ENCODE data around the gene THAP11. TPM values are rescaled to one million over a fixed set of nuclear protein-coding genes. Genes with fewer than 3 reads are reported as not detected.

The THAP11 gene
- total RNA-seq, 4 donors from 2014 or later: 60.2 to 101 (median 78.3) TPM

- TF ChIP-seq EP300 (IDR thresholded peaks at IDR 0.05): no peak
- H3K4me1 ChIP-seq: peaks cover 29 to 45% (median 36%) of the 10 kb centered on the region in 4 donors
- H3K9me3 ChIP-seq: no peaks in the 10 kb centered on the region
- DNase-seq (ENCODE audit: extremely low spot score): no peak
- intact Hi-C loops (cut with DNase I): no loop called here
- no peaks in the 10 kb centered on the region for H3K27me3 ChIP-seq
- WGBS: 96% methylated on average over 8 of the region's 9 CpGs
- peaks cover 74 to 84% (median 83%) of the 10 kb centered on the region in 4 donors for H3K36me3 ChIP-seq
- H3K4me3 ChIP-seq: no peak overlapping the region
- no peak overlapping the region for H3K27ac ChIP-seq (replicated peaks in 1 of 4)
Measured at GRCh38 chr16:67878846-67879245, 36.7 kb downstream of the THAP11 start.

GRCh38 chr16:67879462-67879861 lies 37.3 kb downstream of the THAP11 start:
- no peak overlapping the region for H3K27ac ChIP-seq (replicated peaks in 1 of 4)
- H3K9me3 ChIP-seq: no peaks in the 10 kb centered on the region
- TF ChIP-seq POLR2AphosphoS5 (IDR thresholded peaks at IDR 0.05) (no peak), CTCF (IDR thresholded peaks at IDR 0.05) (no peak), EP300 (IDR thresholded peaks at IDR 0.05) (no peak), POLR2A (IDR thresholded peaks at IDR 0.05; ENCODE audit: low read depth) (no peak)
- no peak overlapping the region for H3K4me3 ChIP-seq
- no peak for DNase-seq (ENCODE audit: extremely low spot score)
- H3K36me3 ChIP-seq: peaks cover 74 to 90% (median 88%) of the 10 kb centered on the region in 4 donors
- WGBS: 89% methylated on average over 12 of the region's 12 CpGs
- intact Hi-C loops (cut with DNase I): no loop called here
- H3K4me1 ChIP-seq: peaks cover 29 to 45% (median 36%) of the 10 kb centered on the region in 4 donors
- no peaks in the 10 kb centered on the region for H3K27me3 ChIP-seq

- Histone ChIP-seq H3K4me3 (no peak overlapping the region), H3K4me1 (peaks cover 29 to 45% (median 36%) of the 10 kb centered on the region in 4 donors), H3K27ac (replicated peaks in 1 of 4) (no peak overlapping the region), H3K36me3 (peaks cover 74 to 95% (median 89%) of the 10 kb centered on the region in 4 donors), H3K9me3 (no peaks in the 10 kb centered on the region), H3K27me3 (no peaks in the 10 kb centered on the region)
- WGBS: 82% methylated on average over 2 of the region's 5 CpGs
- no peak for TF ChIP-seq POLR2AphosphoS5 (IDR thresholded peaks at IDR 0.05)
- TF ChIP-seq EP300 (IDR thresholded peaks at IDR 0.05): no peak
- no peak for DNase-seq (ENCODE audit: extremely low spot score)
- intact Hi-C loops (cut with DNase I): loop anchor here (5.0 kb wide), 1 partner anchor 162 kb away; no protein-coding TSS in a partner anchor
Measured at GRCh38 chr16:67879936-67880335, 37.8 kb downstream of the THAP11 start.

GRCh38 chr16:67880584-67880983 lies 38.5 kb downstream of the THAP11 start:
- 85% methylated on average over 5 of the region's 13 CpGs for WGBS
- peaks cover 74 to 94% (median 90%) of the 10 kb centered on the region in 4 donors for H3K36me3 ChIP-seq

GRCh38 chr16:67881621-67882161 lies 39.6 kb downstream of the THAP11 start:
- no peak overlapping the region for H3K4me3 ChIP-seq
- no peak for DNase-seq (ENCODE audit: extremely low spot score)
- H3K9me3 ChIP-seq: no peaks in the 10 kb centered on the region
- no peaks in the 10 kb centered on the region for H3K27me3 ChIP-seq
- intact Hi-C loops (cut with DNase I): loop anchor here (2.0 to 5.0 kb wide), 2 partner anchors 47 to 161 kb away; no protein-coding TSS in a partner anchor
- H3K27ac ChIP-seq (replicated peaks in 1 of 4): no peak overlapping the region
- H3K36me3 ChIP-seq: peaks cover 68 to 94% (median 85%) of the 10 kb centered on the region in 4 donors
- H3K4me1 ChIP-seq: peaks cover 19 to 42% (median 25%) of the 10 kb centered on the region in 4 donors
- TF ChIP-seq POLR2AphosphoS5 (IDR thresholded peaks at IDR 0.05): no peak
- TF ChIP-seq EP300 (IDR thresholded peaks at IDR 0.05): no peak
- TF ChIP-seq CTCF (IDR thresholded peaks at IDR 0.05): no peak
- no peak for TF ChIP-seq POLR2A (IDR thresholded peaks at IDR 0.05; ENCODE audit: low read depth)
- WGBS: 89% methylated on average over 18 of the region's 21 CpGs

More at GRCh38 chr16:67880584-67880983, 38.5 kb downstream of the THAP11 start:
- Histone ChIP-seq H3K27me3 (no peaks in the 10 kb centered on the region), H3K9me3 (no peaks in the 10 kb centered on the region), H3K4me3 (no peak overlapping the region), H3K4me1 (peaks cover 26 to 42% (median 35%) of the 10 kb centered on the region in 4 donors), H3K27ac (replicated peaks in 1 of 4) (no peak overlapping the region)
- DNase-seq (ENCODE audit: extremely low spot score): no peak
- TF ChIP-seq POLR2AphosphoS5 (IDR thresholded peaks at IDR 0.05) (no peak), CTCF (IDR thresholded peaks at IDR 0.05) (no peak), POLR2A (IDR thresholded peaks at IDR 0.05; ENCODE audit: low read depth) (no peak), EP300 (IDR thresholded peaks at IDR 0.05) (no peak)
- intact Hi-C loops (cut with DNase I): loop anchor here (5.0 kb wide), 1 partner anchor 162 kb away; no protein-coding TSS in a partner anchor
